HEK293 (cell line): Measurements from ENCODE around the gene IL25.

Experiments used
- GLI4 ChIP-seq: fragments of 450-650 bp; formaldehyde crosslinking; IDR thresholded peaks from 2 replicates; pipeline ENCODE4 v1.5.1; 2016; ENCODE audit warnings: missing biosample characterization, missing genetic modification characterization
- TCF7L2 ChIP-seq: IDR thresholded peaks from 2 replicates; pipeline ENCODE4 v1.6.1; 2011; ENCODE audit warnings: low read depth, mild to moderate bottlenecking, inconsistent platforms, low read length, moderate library complexity, borderline replicate concordance
- ZBTB7A ChIP-seq: fragments of 450-650 bp; formaldehyde crosslinking; IDR thresholded peaks from 2 replicates; pipeline ENCODE4 v1.5.1; 2016; ENCODE audit warnings: low read depth, missing biosample characterization, missing genetic modification characterization

DNA sequence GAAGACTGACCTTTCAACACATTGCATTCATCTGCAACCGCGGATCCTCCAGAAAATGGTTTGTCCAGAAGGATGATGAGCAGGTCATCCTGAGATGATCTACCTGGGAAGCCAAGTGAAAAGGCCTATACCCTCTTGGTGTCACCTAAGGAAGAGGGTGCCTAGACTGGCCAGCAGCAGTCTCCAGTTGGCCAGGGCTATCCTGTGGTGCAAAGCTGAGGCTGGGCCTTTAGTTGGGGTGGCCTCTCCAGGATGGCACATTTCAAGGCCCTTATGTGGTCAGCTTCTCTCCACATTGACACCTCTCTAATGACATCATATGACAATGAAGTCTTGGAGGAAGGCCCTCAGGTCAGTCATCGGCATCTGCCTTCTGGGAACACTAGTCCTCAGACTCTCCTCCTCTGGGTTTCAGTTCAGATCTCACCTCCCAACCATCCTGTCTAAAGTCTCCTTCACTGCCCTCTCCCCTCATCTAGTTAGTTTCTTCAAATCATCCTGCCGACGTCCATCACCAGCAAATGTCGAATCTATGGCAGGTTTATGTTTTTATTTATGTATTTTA is 16.7 kb upstream of the IL25 start:
- TF ChIP-seq GLI4 (tag by site-specific recombination) (no peak), TCF7L2 (no peak), ZBTB7A (tag by site-specific recombination) (no peak)
